Stimulated activated naive B cell treated with anti-CD40 and anti-IgM and Interleukin-4, amounts not matched to agents 10 μg/mL and 1 μg/mL and 100 μg/mL, for 72 hours (primary cell): ENCODE results near the gene CHSY1.
A peak's percentile ranks its signal among the peaks of the same experiment; 100 is the strongest.

Experiments used
- ATAC-seq, 2 donors: fragments of 150-1000 bp; cut with Tn5 transposase; replicated peaks; 2 replicates each; pipeline ENCODE4 v1.10.0; 2021; ENCODE audit warnings: moderate library complexity in 1 of 2
- DNase-seq: peaks from one replicate; pipeline ENCODE4 v3.0.0; 2021
- H3K27ac Mint-ChIP-seq: one replicate; pipeline ENCODE4 v1.8.0; 2022; ENCODE audit warnings: mild to moderate bottlenecking, mixed read lengths
- H3K27me3 Mint-ChIP-seq, 2 donors: one replicate each; pipeline ENCODE4 v1.8.0; 2022; ENCODE audit warnings: mixed read lengths in 2 of 2
- H3K36me3 Mint-ChIP-seq, 2 donors: one replicate each; pipeline ENCODE4 v1.8.0; 2022; ENCODE audit warnings: mixed read lengths in 2 of 2, mild to moderate bottlenecking in 1 of 2
- H3K4me1 Mint-ChIP-seq, 2 donors: one replicate each; pipeline ENCODE4 v1.8.0; 2022; ENCODE audit warnings: mixed read lengths in 2 of 2, mild to moderate bottlenecking in 1 of 2
- H3K4me3 Mint-ChIP-seq, 2 donors: one replicate each; pipeline ENCODE4 v1.8.0; 2022; ENCODE audit warnings: mild to moderate bottlenecking in 2 of 2, mixed read lengths in 2 of 2, moderate library complexity in 1 of 2
- H3K9me3 Mint-ChIP-seq, 2 donors: one replicate each; pipeline ENCODE4 v1.8.0; 2022; ENCODE audit warnings: mixed read lengths in 2 of 2, mild to moderate bottlenecking in 1 of 2

The CHSY1 gene

GRCh38 chr15:101258238-101259144 is 6.6 kb upstream of the CHSY1 start:
- no peak overlapping the region for H3K4me3 Mint-ChIP-seq
- no peak overlapping the region for H3K27ac Mint-ChIP-seq
- ATAC-seq: peak; percentile 70 to 81
- peaks cover 7 to 20% of the 10 kb centered on the region in 2 donors for H3K4me1 Mint-ChIP-seq
- no peaks in the 10 kb centered on the region for H3K9me3 Mint-ChIP-seq
- peaks cover 3 to 5% of the 10 kb centered on the region in 2 donors for H3K27me3 Mint-ChIP-seq
- no peak for DNase-seq
- H3K36me3 Mint-ChIP-seq: no peaks in the 10 kb centered on the region

DNA sequence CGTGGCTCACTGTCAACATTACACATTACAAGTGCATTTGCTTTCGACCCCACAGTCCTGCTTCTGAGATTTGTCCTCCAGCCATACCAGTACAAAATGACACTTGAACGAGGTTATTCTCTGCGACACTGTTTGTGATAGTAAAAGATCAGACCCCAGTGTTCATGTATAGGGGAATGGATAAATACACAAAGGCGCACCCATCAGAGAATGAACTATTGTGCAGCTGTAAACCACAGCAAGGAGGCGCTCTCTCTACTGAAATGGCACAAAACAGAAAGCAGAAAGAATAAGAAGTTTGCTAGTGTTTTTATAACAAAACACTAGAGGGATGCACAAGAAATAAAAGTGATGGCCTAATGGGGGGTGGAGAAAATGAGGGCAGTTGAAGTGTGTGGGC is 4.9 kb upstream of the CHSY1 start:
- ATAC-seq (no peak), DNase-seq (no peak)
- Mint-ChIP-seq H3K4me1 (peaks cover 10 to 26% of the 10 kb centered on the region in 2 donors), H3K36me3 (no peaks in the 10 kb centered on the region), H3K27ac (no peak overlapping the region), H3K27me3 (no peaks in the 10 kb centered on the region), H3K4me3 (no peak overlapping the region), H3K9me3 (no peaks in the 10 kb centered on the region)

DNA sequence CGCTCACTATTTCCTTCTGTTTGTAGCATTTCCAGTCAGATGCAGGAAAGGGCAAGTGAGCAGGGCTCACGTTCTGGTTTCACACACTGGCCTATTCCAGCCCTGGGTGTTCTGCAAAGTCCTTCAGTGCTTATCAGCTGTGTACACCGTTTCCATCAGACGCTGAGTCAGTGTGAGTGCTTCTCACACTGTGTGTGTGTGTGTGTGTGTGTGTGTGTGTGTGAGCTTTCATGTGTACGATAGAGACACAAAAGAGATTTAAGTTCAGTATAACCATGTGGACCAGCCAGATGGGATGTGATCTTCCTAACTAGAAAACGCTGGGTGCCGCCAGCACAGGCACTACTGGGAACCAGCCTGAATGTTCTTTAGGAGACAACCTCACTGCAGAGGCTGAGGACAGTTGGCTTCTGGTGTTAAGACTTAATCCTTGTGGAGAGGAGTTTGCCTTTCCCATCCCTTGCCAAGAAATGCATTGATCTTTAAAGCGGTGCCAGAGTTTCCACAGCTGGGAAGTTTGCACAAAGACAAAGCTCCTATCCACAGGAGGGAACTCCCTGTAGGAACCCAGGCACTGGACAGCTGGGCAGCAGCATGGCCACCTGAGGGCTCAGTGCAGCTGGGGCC is 3.9 kb upstream of the CHSY1 start:
- peaks cover 1% of the 10 kb centered on the region in 2 donors for H3K36me3 Mint-ChIP-seq
- ATAC-seq (no peak), DNase-seq (no peak)
- H3K9me3 Mint-ChIP-seq: no peaks in the 10 kb centered on the region
- no peaks in the 10 kb centered on the region for H3K27me3 Mint-ChIP-seq
- H3K4me1 Mint-ChIP-seq: peaks cover 10 to 28% of the 10 kb centered on the region in 2 donors
- no peak overlapping the region for H3K4me3 Mint-ChIP-seq
- H3K27ac Mint-ChIP-seq: no peak overlapping the region

DNA sequence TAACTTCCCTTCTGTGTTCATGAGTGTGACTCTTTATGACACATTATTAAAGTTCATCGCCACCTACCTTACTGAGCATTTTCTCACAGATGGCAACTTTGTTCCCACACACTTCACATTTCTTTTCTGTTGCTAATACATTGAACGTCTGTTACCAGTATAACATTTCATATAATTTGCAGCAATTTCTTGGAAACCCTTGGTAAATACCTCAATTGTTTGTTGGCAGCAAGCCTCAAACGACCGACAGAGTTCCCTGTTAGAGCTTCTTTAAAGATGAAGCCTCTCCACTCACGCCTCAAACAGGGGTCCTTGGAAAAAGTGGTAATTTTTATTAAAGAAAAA is 3.2 kb upstream of the CHSY1 start:
- DNase-seq (no peak), ATAC-seq (no peak)
- Mint-ChIP-seq H3K27ac (no peak overlapping the region), H3K9me3 (no peaks in the 10 kb centered on the region), H3K36me3 (peaks cover 8% of the 10 kb centered on the region in 2 donors), H3K4me1 (peaks cover 14 to 35% of the 10 kb centered on the region in 2 donors), H3K27me3 (no peaks in the 10 kb centered on the region), H3K4me3 (no peak overlapping the region)

DNA sequence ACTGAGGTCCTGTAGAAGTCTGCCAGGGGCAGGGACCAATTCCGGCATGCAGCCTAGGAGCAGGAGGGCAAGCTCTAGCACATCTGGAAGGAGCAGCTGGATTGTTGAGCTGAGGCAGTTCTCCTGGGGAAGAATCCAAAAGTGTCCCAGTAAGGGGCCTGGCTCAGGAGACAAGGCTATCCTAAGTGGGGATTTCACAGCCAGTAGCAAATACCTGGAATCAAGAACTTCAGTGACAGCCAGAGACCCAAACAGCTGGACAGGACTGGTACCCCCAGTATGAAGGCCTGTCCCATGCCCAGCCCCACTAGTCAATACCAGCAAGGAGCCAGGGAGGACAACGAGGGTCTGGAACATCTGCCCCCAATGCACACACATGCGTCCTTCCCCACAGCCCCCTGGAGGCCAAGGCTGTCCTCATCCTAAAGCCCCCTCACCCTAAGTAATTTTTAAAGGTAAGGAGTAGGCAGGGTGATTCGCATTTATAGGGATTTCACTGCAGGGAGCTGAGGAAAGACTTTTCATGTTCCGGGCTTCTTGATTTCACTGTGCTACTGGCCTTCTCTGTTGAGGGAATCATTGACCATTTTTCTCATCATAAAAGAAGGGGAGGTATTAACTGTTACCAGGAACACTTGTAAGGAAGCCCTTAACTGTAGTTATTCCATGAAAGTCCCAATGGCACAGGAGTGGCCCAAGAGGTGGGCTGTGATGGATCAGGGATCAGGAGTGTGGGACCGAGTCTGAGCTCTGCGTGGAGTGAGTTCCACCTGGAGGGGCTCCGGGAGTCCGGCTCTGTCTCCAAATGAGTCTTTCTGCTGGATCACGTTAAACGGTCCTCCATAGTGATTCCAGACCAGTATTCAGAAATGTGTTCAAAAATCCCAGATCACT is 2.6 kb upstream of the CHSY1 start:
- H3K27me3 Mint-ChIP-seq: no peaks in the 10 kb centered on the region
- no peaks in the 10 kb centered on the region for H3K9me3 Mint-ChIP-seq
- no peak overlapping the region for H3K27ac Mint-ChIP-seq
- no peak for ATAC-seq
- DNase-seq: no peak
- H3K36me3 Mint-ChIP-seq: peaks cover 11 to 13% of the 10 kb centered on the region in 2 donors
- H3K4me3 Mint-ChIP-seq: no peak overlapping the region
- peaks cover 16 to 41% of the 10 kb centered on the region in 2 donors for H3K4me1 Mint-ChIP-seq

- H3K4me3 Mint-ChIP-seq: peak overlapping the region; percentile 96 to 97
- no peaks in the 10 kb centered on the region for H3K9me3 Mint-ChIP-seq
- H3K27ac Mint-ChIP-seq: peak overlapping the region; percentile 95
- peaks cover 17 to 19% of the 10 kb centered on the region in 2 donors for H3K36me3 Mint-ChIP-seq
- ATAC-seq (no peak), DNase-seq (no peak)
- peaks cover 23 to 47% of the 10 kb centered on the region in 2 donors for H3K4me1 Mint-ChIP-seq
- no peaks in the 10 kb centered on the region for H3K27me3 Mint-ChIP-seq
Observed at GRCh38 chr15:101252836-101253235, 988 bp upstream of the CHSY1 start.

GRCh38 chr15:101250873-101251829 is 697 bp downstream of the CHSY1 start:
- Mint-ChIP-seq H3K4me1 (peaks cover 37 to 63% of the 10 kb centered on the region in 2 donors), H3K36me3 (peaks cover 17 to 26% of the 10 kb centered on the region in 2 donors), H3K27me3 (no peaks in the 10 kb centered on the region), H3K9me3 (no peaks in the 10 kb centered on the region), H3K27ac (peak overlapping the region; percentile 96), H3K4me3 (peak overlapping the region; percentile 89 to 96)
- ATAC-seq: peak; percentile 36 to 52
- no peak for DNase-seq

GRCh38 chr15:101250341-101250831 is 1.5 kb downstream of the CHSY1 start:
- Mint-ChIP-seq H3K36me3 (peaks cover 18 to 33% of the 10 kb centered on the region in 2 donors), H3K27me3 (no peaks in the 10 kb centered on the region), H3K27ac (peak overlapping the region; percentile 87), H3K4me3 (peak overlapping the region; percentile 76 to 92), H3K4me1 (peaks cover 40 to 64% of the 10 kb centered on the region in 2 donors), H3K9me3 (no peaks in the 10 kb centered on the region)
- ATAC-seq: no peak
- DNase-seq: no peak

- Mint-ChIP-seq H3K4me1 (peaks cover 59 to 79% of the 10 kb centered on the region in 2 donors), H3K36me3 (peaks cover 27 to 48% of the 10 kb centered on the region in 2 donors), H3K4me3 (peak overlapping the region; percentile 40 to 59)
Observed at GRCh38 chr15:101248274-101248673, 3.6 kb downstream of the CHSY1 start.

DNA sequence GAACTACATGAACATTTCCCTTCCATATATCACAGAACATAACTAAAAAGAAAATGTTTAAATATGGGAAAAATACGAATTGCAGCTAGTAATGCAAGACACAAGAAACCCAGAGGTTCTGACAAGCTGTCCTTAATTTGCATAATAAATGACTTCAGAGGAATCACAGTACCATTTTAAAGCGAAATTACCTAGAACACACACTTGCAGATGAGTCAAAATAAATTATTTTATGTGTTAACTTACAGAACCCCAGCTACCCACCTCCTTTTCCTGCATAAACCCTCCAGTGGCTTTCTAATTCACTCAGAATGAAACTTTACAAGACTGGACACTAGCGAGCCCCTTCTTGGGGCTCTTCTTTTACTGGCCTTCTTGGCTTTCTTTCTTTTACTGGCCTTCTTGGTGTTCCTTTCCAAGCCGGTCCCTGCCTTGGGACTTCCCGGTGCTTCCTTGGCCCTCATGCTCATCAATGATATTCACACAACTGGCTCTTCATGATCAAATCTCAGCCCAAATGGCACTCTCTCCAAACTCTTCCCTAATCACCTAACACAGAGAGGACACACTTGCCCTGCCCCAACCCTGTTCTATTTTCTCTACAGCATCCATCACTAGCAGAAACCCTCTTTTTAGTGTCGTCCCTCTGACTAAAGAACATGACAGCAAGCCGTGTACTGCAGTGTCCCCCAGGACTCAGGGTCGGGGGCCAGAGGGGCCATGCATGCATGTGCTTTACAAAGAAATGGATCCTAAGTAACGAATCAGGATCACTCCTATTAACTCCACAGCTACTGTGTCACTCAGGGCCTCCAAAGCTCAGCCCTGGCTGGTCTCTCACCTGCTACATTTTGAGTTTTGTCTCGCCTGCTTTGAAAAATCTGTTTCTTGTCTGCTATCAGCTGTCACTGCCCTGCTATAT is 4.8 kb downstream of the CHSY1 start:
- Mint-ChIP-seq H3K4me1 (peaks cover 62 to 85% of the 10 kb centered on the region in 2 donors), H3K4me3 (peak overlapping the region; percentile 64 to 75), H3K27me3 (no peaks in the 10 kb centered on the region), H3K27ac (peak overlapping the region; percentile 75), H3K36me3 (peaks cover 31 to 57% of the 10 kb centered on the region in 2 donors), H3K9me3 (peaks cover 2 to 3% of the 10 kb centered on the region in 2 donors)
- ATAC-seq (peak; percentile 65 to 66), DNase-seq (no peak)

More at GRCh38 chr15:101248274-101248673, 3.6 kb downstream of the CHSY1 start:
- H3K27me3 Mint-ChIP-seq: no peaks in the 10 kb centered on the region
- H3K9me3 Mint-ChIP-seq: peaks cover 2 to 3% of the 10 kb centered on the region in 2 donors
- peak overlapping the region; percentile 75 for H3K27ac Mint-ChIP-seq
- no peak for DNase-seq
- no peak for ATAC-seq

- peaks cover 66 to 88% of the 10 kb centered on the region in 2 donors for H3K4me1 Mint-ChIP-seq
- peaks cover 2 to 3% of the 10 kb centered on the region in 2 donors for H3K9me3 Mint-ChIP-seq
- H3K36me3 Mint-ChIP-seq: peaks cover 33 to 60% of the 10 kb centered on the region in 2 donors
- DNase-seq: peak; percentile 37
- peak overlapping the region; percentile 75 for H3K27ac Mint-ChIP-seq
- H3K27me3 Mint-ChIP-seq: no peaks in the 10 kb centered on the region
- peak; percentile 80 to 85 for ATAC-seq
- peak overlapping the region; percentile 64 to 75 for H3K4me3 Mint-ChIP-seq
Observed at GRCh38 chr15:101246391-101246790, 5.5 kb downstream of the CHSY1 start.
